Stomach (tissue), 4 donors: ENCODE results near the gene CCR5.

Source experiments
- CTCF ChIP-seq, 7 experiments: fragments of 450-650 bp in 4 of 7; fragments of 200-600 bp in 3 of 7; sonication (generic) in 3 of 7; IDR thresholded peaks; one replicate each; pipeline ENCODE4 v1.5.1; 2016 to 2019; ENCODE audit warnings: antibody characterized with exemption in 7 of 7, control low read depth in 2 of 7, mild to moderate bottlenecking in 1 of 7
- EP300 ChIP-seq: sonication (generic); formaldehyde crosslinking; IDR thresholded peaks from one replicate; pipeline ENCODE4 v1.6.1; 2017; ENCODE audit warnings: antibody characterized with exemption
- POLR2A ChIP-seq, 4 donors: fragments of 450-650 bp; IDR thresholded peaks; one replicate each; pipeline ENCODE4 v1.6.1; 2016; ENCODE audit warnings: antibody characterized with exemption in 4 of 4, control low read depth in 2 of 4, mild to moderate bottlenecking in 1 of 4, moderate library complexity in 1 of 4
- POLR2AphosphoS5 ChIP-seq, 3 donors: sonication (generic); formaldehyde crosslinking; IDR thresholded peaks; one replicate each; pipeline ENCODE4 v1.6.1; 2016; ENCODE audit warnings: antibody characterized with exemption in 3 of 3

GRCh38 chr3:46395210-46395661 is 24.5 kb downstream of the CCR5 start:
- TF ChIP-seq POLR2A (IDR thresholded peaks at IDR 0.05) (no peak), CTCF (IDR thresholded peaks at IDR 0.05) (no peak), POLR2AphosphoS5 (IDR thresholded peaks at IDR 0.05) (no peak), EP300 (no peak)
